Measurements from ENCODE around the gene TPD52L1. TPM values are rescaled to one million over a fixed set of nuclear protein-coding genes. Genes with fewer than 3 reads are reported as not detected.

The TPD52L1 gene
- total RNA-seq, 1 donor from 2014 or later, result 15.6 TPM

GRCh38 chr6:125192610-125192930 lies 39.0 kb downstream of the TPD52L1 start:
- H3K36me3 ChIP-seq, result no peaks in the 10 kb centered on the region
- H3K27me3 ChIP-seq (ENCODE audit: low read depth), result no peaks in the 10 kb centered on the region
- no peak overlapping the region for H3K27ac ChIP-seq
- no peak for DNase-seq
- no peaks in the 10 kb centered on the region for H3K9me3 ChIP-seq
- no peak overlapping the region for H3K4me3 ChIP-seq
- intact Hi-C loops (cut with DNase I), result no loop called here
- ATAC-seq, result no peak
- peaks cover 15% of the 10 kb centered on the region for H3K4me1 ChIP-seq
- TF ChIP-seq CTCF (IDR thresholded peaks at IDR 0.05), result no peak

GRCh38 chr6:125193208-125193607 lies 39.6 kb downstream of the TPD52L1 start:
- Histone ChIP-seq H3K9me3 (no peaks in the 10 kb centered on the region), H3K27ac (no peak overlapping the region), H3K4me1 (peaks cover 21% of the 10 kb centered on the region), H3K4me3 (no peak overlapping the region), H3K36me3 (no peaks in the 10 kb centered on the region), H3K27me3 (ENCODE audit: low read depth) (no peaks in the 10 kb centered on the region)
- intact Hi-C loops (cut with DNase I), result no loop called here
- no peak for TF ChIP-seq CTCF (IDR thresholded peaks at IDR 0.05)
- no peak for DNase-seq
- no peak for ATAC-seq

- ATAC-seq, result peak in 1 of 2 donors; percentile 67
- no peak overlapping the region for H3K4me3 ChIP-seq
- H3K9me3 ChIP-seq, result no peaks in the 10 kb centered on the region
- DNase-seq, result no peak
- no peaks in the 10 kb centered on the region for H3K36me3 ChIP-seq
- intact Hi-C loops (cut with DNase I), result no loop called here
- peaks cover 30% of the 10 kb centered on the region for H3K4me1 ChIP-seq
- H3K27me3 ChIP-seq (ENCODE audit: low read depth), result no peaks in the 10 kb centered on the region
- no peak for TF ChIP-seq CTCF (IDR thresholded peaks at IDR 0.05)
- H3K27ac ChIP-seq, result no peak overlapping the region
These were observed 41.4 kb downstream of the TPD52L1 start for GRCh38 chr6:125194941-125195340.

- H3K27ac ChIP-seq, result no peak overlapping the region
- H3K27me3 ChIP-seq (ENCODE audit: low read depth), result no peaks in the 10 kb centered on the region
- DNase-seq (no peak), ATAC-seq (no peak)
- H3K4me1 ChIP-seq, result peaks cover 30% of the 10 kb centered on the region
- intact Hi-C loops (cut with DNase I), result no loop called here
- no peak overlapping the region for H3K4me3 ChIP-seq
- no peak for TF ChIP-seq CTCF (IDR thresholded peaks at IDR 0.05)
- no peaks in the 10 kb centered on the region for H3K9me3 ChIP-seq
- H3K36me3 ChIP-seq, result no peaks in the 10 kb centered on the region
These were observed 42.0 kb downstream of the TPD52L1 start for GRCh38 chr6:125195526-125195925.

GRCh38 chr6:125196613-125197012 lies 43.0 kb downstream of the TPD52L1 start:
- no peak overlapping the region for H3K4me3 ChIP-seq
- intact Hi-C loops (cut with DNase I), result no loop called here
- TF ChIP-seq CTCF (IDR thresholded peaks at IDR 0.05), result no peak
- no peaks in the 10 kb centered on the region for H3K9me3 ChIP-seq
- H3K27ac ChIP-seq, result no peak overlapping the region
- ATAC-seq (no peak), DNase-seq (no peak)
- H3K4me1 ChIP-seq, result peaks cover 36% of the 10 kb centered on the region
- H3K27me3 ChIP-seq (ENCODE audit: low read depth), result no peaks in the 10 kb centered on the region
- no peaks in the 10 kb centered on the region for H3K36me3 ChIP-seq

- Histone ChIP-seq H3K36me3 (no peaks in the 10 kb centered on the region), H3K27me3 (ENCODE audit: low read depth) (no peaks in the 10 kb centered on the region), H3K9me3 (no peaks in the 10 kb centered on the region), H3K4me3 (no peak overlapping the region), H3K4me1 (peaks cover 48% of the 10 kb centered on the region), H3K27ac (peak overlapping the region; percentile 59)
- TF ChIP-seq CTCF (IDR thresholded peaks at IDR 0.05), result no peak
- intact Hi-C loops (cut with DNase I), result no loop called here
- ATAC-seq (peak; percentile 91), DNase-seq (peak; percentile 62)
These were observed 44.3 kb downstream of the TPD52L1 start for GRCh38 chr6:125197795-125198269.
